DMS53 treated with DMSO at 0.1 percent for 48 hours (cell line): ENCODE results near the gene SUGP2.

Source experiments
- DNase-seq: peaks from one replicate; lab custom pipeline; 2025; ENCODE audit not compliant: unreplicated experiment; lab: John Stamatoyannopoulos, UW

Gene SUGP2

DNA sequence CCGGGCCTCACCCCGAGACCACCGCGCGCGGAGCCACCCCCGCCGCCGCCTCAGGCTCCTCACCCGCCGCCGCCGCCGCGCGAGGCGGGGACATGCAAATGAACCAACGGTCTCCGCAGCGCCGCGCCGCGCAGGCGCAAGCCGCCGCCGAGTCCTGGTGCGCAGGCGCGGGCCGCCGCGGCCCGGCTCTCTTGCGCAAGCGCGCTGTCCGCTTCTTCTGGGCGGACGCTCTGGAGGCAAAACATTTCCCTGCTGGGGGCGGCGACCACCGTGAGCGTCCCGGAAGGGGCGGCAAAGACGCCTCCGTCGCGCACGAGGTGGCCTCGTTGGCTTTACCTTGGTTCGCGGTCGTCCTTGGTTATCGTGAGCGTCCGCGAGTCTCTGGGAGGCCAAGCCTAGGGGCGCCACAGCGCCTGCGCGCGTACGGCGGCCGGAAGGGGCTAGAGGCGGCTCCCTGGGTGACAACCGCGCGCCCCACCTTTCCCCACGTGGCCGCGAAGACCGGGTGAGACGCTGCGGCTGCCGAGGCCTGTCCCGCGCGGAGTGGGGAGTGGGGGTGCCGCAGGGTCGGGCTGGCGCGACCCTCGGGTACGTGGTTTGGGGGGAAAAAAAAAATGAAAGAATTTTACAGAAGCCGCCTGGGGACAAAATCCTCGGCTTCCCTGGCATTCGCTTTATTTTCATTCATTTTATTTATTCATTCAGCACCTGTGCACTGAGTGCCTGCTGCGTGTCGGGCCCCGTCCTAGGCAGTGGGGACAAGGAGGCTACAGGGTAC lies at the start of gene SUGP2, which contains the start of gene ARMC6:
Gene SUGP2 (minus strand): TSS at position 92 of the 778 bp plus-strand sequence. CDS start 2,446 bp downstream, outside the sequence.
Gene ARMC6 (plus strand): TSS at position 178 of the 778 bp plus-strand sequence. CDS start 607 bp downstream, outside the sequence.
- peak; percentile 79 for DNase-seq

DNA sequence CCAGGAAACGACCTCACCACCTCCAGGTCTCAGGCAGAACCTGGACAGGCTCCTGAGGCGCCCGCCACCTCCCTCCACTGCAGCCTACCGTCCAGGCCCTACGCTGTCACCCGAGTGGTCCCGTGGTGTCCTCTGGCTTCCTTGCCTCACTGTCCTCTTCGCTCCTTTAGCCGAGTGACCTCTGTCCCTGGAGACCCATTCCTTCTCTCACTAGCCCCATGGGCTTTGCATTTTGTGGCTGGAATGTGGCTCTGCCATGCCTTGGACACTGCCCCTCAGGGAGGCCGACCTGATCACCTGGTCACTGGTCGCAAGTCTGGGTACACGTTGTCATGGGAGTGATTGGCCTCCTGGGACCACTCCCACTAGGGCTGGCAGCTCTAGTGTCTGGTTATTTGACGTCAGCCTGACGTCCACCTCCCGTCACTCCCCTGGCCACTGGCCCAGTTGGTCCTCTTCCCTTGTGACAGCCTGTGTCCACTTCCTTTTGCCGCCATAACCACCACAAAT lies 48.4 kb upstream of the SUGP2 start:
- no peak for DNase-seq

- no peak for DNase-seq
Measured at GRCh38 chr19:19079571-19079970, 46.3 kb upstream of the SUGP2 start.

- DNase-seq = no peak
Measured at GRCh38 chr19:19078801-19079200, 45.5 kb upstream of the SUGP2 start.

DNA sequence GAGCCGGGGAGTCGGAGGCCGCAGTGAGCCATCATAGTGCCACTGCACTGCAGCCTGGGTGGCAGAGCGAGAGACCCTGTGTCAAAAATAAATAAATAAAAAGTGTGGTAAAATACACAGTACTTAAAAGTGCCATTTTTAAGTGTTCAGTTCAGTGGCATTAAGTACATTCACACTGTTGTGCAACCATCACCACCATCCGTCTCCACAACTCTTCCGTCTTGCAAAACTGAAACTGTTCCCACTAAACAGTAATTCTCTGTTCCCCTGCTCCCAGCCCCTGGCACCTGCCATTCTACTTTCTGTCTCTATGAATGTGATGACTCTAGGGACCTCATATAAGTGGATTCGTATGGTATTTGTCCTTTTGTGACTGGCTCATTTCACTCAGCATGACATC lies 43.8 kb upstream of the SUGP2 start:
- DNase-seq = no peak

DNA sequence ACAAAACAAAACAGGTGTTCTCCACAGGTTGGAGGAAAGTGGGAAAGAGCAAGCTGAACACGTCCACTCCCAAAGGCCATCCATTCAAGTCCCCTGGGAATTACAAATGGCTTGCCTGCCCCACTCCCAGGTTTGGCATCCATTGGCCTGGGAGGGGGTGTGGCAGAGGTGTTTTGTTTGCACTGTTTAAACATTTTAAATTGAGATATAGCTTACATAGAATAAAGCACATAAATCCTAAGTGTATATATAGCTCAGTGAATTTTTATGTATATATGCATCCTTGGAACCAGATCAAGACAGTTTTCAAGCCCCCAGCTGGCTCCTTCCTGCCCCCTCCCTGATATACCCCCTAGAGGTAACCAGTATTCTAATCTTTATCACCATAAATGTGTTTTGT lies 43.2 kb upstream of the SUGP2 start:
- DNase-seq = no peak

DNA sequence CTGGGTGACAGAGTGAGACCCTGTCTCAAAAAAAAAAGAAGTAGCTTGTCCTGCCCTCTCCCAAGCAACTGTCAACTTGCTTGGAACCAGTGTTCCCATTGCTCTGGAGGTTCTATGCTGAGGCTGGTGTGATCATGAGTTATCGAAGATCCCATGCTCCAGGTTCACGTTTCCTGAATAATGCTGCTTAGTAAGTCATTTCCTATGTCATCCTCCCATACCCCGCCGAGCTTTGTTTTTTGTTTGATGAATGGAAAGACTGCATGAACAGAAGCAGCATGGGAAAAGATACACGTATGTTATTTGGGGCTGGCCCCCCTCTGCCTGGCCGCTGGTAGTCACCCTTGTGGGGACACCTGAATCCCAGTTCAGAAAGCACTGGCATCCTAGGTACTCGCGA lies 41.8 kb upstream of the SUGP2 start:
- DNase-seq = no peak

- no peak for DNase-seq
Measured at GRCh38 chr19:19074196-19074882, 41.0 kb upstream of the SUGP2 start.

GRCh38 chr19:19071897-19072296 lies 38.6 kb upstream of the SUGP2 start:
- DNase-seq = no peak

- no peak for DNase-seq
Measured at GRCh38 chr19:19068659-19069654, 35.6 kb upstream of the SUGP2 start.

DNA sequence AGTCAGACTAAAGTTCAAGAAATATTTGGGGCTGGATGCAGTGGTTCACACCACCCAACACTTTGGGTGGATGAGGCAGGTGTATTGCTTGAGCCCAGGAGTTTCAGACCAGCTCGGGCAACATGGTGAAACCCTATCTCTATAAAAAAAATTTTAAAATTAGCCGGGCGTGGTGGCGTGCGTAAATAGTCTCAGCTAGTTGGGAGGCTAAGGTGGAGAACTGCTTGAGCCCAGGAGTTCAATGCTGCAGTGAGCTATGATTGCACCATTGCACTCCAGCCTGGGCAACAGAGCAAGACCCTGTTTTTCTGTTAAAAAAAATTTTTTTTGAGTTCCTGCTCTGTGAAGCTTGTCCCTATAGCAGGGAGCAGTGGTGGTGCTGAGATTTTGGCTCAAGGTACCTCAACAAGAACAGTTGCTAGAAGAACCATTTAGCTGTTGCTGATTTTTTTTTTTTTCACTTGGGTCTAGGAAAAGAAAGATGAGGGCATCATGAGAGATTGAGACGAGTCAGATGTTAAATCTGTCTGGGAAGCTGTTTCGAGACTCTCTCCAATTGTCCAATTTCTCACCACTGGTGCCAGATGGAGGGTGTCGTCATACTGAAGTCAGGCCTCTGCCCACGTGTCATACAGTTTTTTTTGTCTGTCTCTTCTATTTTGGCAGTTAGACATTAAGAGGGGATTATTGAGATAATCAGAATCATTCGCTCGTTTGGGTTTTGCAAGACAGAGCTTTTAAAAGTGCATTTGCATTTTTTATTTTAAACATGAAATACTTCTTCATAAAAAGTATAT lies 34.2 kb upstream of the SUGP2 start:
- no peak for DNase-seq

DNA sequence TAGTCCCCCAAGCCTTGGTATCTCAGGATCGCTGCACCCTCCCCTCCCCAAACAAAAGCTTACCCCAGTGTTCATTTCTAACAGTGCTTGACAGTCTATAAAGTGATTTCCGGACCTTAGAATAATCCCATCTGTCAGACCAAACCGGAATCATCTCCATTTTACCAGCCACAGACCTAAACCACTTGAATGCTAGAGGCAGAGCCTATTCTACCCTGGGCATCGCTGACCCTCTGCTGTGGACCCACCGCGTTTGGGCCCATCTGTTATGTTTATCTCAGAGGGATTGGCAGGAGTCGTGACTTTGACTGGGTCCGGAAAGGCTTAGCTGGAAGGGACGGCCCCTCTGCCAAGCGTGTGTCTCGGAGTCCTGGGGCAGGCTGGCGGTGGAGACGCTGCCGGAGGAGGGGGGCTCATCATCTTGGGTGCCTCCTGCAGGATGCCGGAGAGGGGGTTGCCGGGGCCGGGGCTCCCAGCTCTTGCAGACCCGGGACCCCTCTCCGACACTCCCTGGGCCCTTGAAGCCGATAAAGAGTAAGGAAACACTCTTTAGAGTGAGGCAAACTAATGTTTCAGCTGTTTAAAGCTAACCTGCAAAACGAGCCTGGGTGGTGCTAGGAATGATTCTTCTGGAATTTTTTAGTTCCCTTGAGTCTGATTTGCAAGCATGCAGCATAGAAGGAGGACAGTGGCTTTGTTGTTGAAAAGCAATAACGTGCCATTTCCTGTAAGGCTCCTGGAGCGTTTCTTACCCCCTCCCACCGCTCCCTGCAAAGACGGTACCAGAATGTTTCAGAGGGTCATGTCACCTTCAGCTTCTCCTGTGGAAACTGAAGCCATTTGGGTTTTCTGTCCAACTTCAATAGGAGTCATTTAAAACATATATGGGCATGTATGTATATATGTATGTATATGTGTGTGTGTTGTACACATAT lies 31.8 kb upstream of the SUGP2 start:
- no peak for DNase-seq

DNA sequence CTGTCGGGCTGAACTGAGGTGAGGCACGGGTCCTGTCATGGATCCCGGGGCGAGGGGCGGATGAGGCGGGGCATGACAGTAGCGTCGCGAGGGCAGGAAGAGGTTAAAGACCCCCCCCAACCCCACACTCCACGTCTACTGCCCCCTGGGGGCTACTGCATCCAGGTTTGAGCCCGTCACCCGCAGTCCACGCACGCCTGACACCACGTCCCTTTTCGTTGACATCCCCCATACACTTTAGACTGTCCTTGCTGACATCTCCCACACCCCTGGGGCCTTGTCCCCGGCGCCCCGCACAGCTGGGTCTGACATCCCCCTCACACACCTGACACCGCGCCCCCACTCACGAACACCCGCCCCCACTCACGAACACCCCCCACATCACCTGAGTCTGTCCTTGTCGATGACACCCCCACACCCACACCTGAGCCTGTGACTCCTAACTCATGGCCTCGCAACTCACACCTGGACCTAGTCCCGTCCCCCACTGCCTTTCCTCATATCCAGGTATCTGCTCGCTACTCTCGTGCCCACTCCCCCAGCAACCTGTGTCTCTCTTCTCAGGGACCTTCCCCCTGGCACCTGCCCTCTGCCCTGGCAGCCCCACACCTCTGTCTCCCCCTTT lies 30.9 kb upstream of the SUGP2 start:
- DNase-seq = no peak

- DNase-seq = peak; percentile 95
Measured at GRCh38 chr19:19063183-19064097, 30.1 kb upstream of the SUGP2 start, which contains the start of gene SLC25A42. TSS of gene SLC25A42 (plus strand) at chr19:19063994. CDS start at chr19:19096125, 32,131 bp downstream.

GRCh38 chr19:19062454-19063182 lies 29.3 kb upstream of the SUGP2 start:
- peak; percentile 70 for DNase-seq

- no peak for DNase-seq
Measured at GRCh38 chr19:19061506-19061905, 28.2 kb upstream of the SUGP2 start.
